CD4-positive, alpha-beta T cell treated with Interferon gamma for 1 hour (primary cell): ENCODE results near the gene INPP5A.

ENCODE experiments used
- DNase-seq: peaks from one replicate; pipeline ENCODE4 v3.0.0-alpha.2; 2020

INPP5A gene

GRCh38 chr10:132650611-132651250 is 113.1 kb downstream of the INPP5A start:
- no peak for DNase-seq

- no peak for DNase-seq
Measured at GRCh38 chr10:132651511-132652029, 114.0 kb downstream of the INPP5A start.

- DNase-seq = no peak
Measured at GRCh38 chr10:132652446-132652845, 114.9 kb downstream of the INPP5A start.

GRCh38 chr10:132652936-132653590 is 115.5 kb downstream of the INPP5A start:
- no peak for DNase-seq

- no peak for DNase-seq
Measured at GRCh38 chr10:132653721-132654120, 116.1 kb downstream of the INPP5A start.

GRCh38 chr10:132654121-132654571 is 116.6 kb downstream of the INPP5A start:
- no peak for DNase-seq

- DNase-seq = peak; percentile 22
Measured at GRCh38 chr10:132654708-132655661, 117.4 kb downstream of the INPP5A start.

GRCh38 chr10:132655735-132656134 is 118.1 kb downstream of the INPP5A start:
- no peak for DNase-seq

GRCh38 chr10:132656283-132657126 is 118.9 kb downstream of the INPP5A start:
- DNase-seq = no peak

GRCh38 chr10:132657127-132657706 is 119.6 kb downstream of the INPP5A start:
- DNase-seq = no peak

GRCh38 chr10:132657748-132658147 is 120.2 kb downstream of the INPP5A start:
- DNase-seq = no peak

GRCh38 chr10:132658546-132659205 is 121.1 kb downstream of the INPP5A start:
- DNase-seq = no peak

- no peak for DNase-seq
Measured at GRCh38 chr10:132659206-132660091, 121.9 kb downstream of the INPP5A start.

- no peak for DNase-seq
Measured at GRCh38 chr10:132660385-132660784, 122.8 kb downstream of the INPP5A start.

- no peak for DNase-seq
Measured at GRCh38 chr10:132662186-132662920, 124.8 kb downstream of the INPP5A start.

- no peak for DNase-seq
Measured at GRCh38 chr10:132663666-132664365, 126.2 kb downstream of the INPP5A start.

GRCh38 chr10:132664407-132664806 is 126.8 kb downstream of the INPP5A start:
- DNase-seq = no peak

GRCh38 chr10:132664883-132665282 is 127.3 kb downstream of the INPP5A start:
- no peak for DNase-seq
